Body of pancreas (tissue), 4 donors: ENCODE data around the gene GARNL3.
A peak's percentile ranks its signal among the peaks of the same experiment; 100 is the strongest.

ENCODE experiments used
- CTCF ChIP-seq, 7 experiments: fragments of 450-650 bp in 4 of 7; fragments of 200-600 bp in 3 of 7; sonication (generic) in 3 of 7; IDR thresholded peaks; one replicate each; pipeline ENCODE4 v1.5.1; 2016 to 2019; ENCODE audit warnings: antibody characterized with exemption in 7 of 7
- POLR2A ChIP-seq, 3 donors: fragments of 450-650 bp; IDR thresholded peaks; one replicate each; pipeline ENCODE4 v1.6.1; 2016; ENCODE audit warnings: antibody characterized with exemption in 3 of 3, mild to moderate bottlenecking in 2 of 3

- TF ChIP-seq CTCF (IDR thresholded peaks at IDR 0.05) (peak in 2 of 7 experiments; percentile 11 to 17), POLR2A (IDR thresholded peaks at IDR 0.05) (no peak)
Measured at GRCh38 chr9:127418037-127418471, 153.5 kb downstream of the GARNL3 start.
